ENCODE data around the gene TMEM80. TPM values are rescaled to one million over a fixed set of nuclear protein-coding genes. Genes with fewer than 3 reads are reported as not detected.

Gene TMEM80
- total and polyA plus RNA-seq, 2 of the 4 experiments (the other 2 are of a cell fraction), result 5.6 to 21.7 TPM

DNA sequence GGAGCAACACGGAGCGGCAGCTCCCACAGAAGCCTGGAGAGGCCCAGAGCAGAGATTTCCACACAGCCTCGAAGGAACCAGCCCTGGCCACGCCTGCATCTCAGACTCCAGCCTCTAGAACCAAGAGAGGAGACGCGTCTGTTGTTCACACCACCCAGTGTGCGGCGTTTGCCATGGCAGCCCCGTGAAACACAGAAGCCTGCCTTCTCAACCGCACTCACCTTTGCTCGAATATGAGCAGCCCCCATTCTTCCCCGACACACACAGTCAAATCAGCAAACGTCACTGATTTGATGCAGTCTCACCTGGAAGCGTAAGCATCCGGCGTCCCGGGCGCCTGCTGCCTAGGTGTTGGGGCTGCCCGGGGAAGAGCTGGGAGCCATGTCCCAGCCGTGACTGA is 37.5 kb downstream of the TMEM80 start:
- Histone ChIP-seq H3K4ac (ENCODE audit: low read depth, low read length) (no peak overlapping the region), H3K36me3 (ENCODE audit: control insufficient read depth, insufficient read depth, low read length) (no peaks in the 10 kb centered on the region), H3K4me1 (ENCODE audit: control insufficient read depth, insufficient read depth, low read length) (peaks cover 4% of the 10 kb centered on the region; the same call in 1 of the 2 replicates), H3K4me3 (ENCODE audit: insufficient read depth, low read depth, low read length) (no peak overlapping the region), H3K9me3 (ENCODE audit: control insufficient read depth, insufficient read depth, low read length) (no peaks in the 10 kb centered on the region), H3K9ac (ENCODE audit: low read depth, low read length) (no peak overlapping the region), H3K79me1 (ENCODE audit: low read depth in 1 of 2, low read length in 2 of 2) (no peaks in the 10 kb centered on the region), H3K18ac (ENCODE audit: low read depth, low read length) (no peak overlapping the region), H2AK9ac (replicated peaks; ENCODE audit: low read depth, low read length, poor library complexity) (no peak overlapping the region), H3K9me1 (ENCODE audit: insufficient read depth, low read length) (no peaks in the 10 kb centered on the region), H2BK120ac (ENCODE audit: low read depth, low read length) (no peak overlapping the region), H4K5ac (ENCODE audit: low read depth, low read length) (no peak overlapping the region), H3K56ac (ENCODE audit: extremely low read depth, insufficient read depth, low read length) (no peak overlapping the region), H4K8ac (ENCODE audit: low read depth in 2 of 2, low read length in 2 of 2) (no peak overlapping the region), H2BK15ac (ENCODE audit: low read depth, low read length) (no peak overlapping the region), H2BK5ac (ENCODE audit: low read depth, low read length, poor library complexity, severe bottlenecking) (no peak overlapping the region), H3K14ac (replicated peaks; ENCODE audit: low read depth, low read length) (no peak overlapping the region), H3K23ac (ENCODE audit: low read depth, low read length) (no peak overlapping the region), H4K20me1 (ENCODE audit: insufficient read depth, low read length) (no peaks in the 10 kb centered on the region), H2AFZ (replicated peaks; ENCODE audit: low read length, poor library complexity) (no peak overlapping the region), H4K91ac (ENCODE audit: insufficient read depth, low read depth, low read length) (no peak overlapping the region), H3K4me2 (ENCODE audit: low read depth, low read length) (no peak overlapping the region), H2AK5ac (ENCODE audit: low read depth, low read length) (no peak overlapping the region), H3K27ac (ENCODE audit: insufficient read depth, low read length) (no peak overlapping the region), H2BK20ac (ENCODE audit: low read depth, low read length) (no peak overlapping the region), H3K27me3 (ENCODE audit: control insufficient read depth, insufficient read depth, low read length) (peaks cover 17% of the 10 kb centered on the region; the same call in 1 of the 2 replicates)
- intact Hi-C loops (cut with micrococcal nuclease) (no loop called here), in situ Hi-C loops (cut with MboI; ENCODE audit: low sequenced_read_pairs) (no loop called here), dilution Hi-C loops (cut with HindIII; ENCODE audit: low sequenced_read_pairs, unreplicated experiment) (no loop called here)
- ChIA-PET CTCF (no interaction called here), POLR2A (ENCODE audit: unreplicated experiment) (no interaction called here)
- no peak for TF ChIP-seq SMC3 (IDR thresholded peaks at IDR 0.05; ENCODE audit: low read depth, low read length)
- TF ChIP-seq CEBPB (IDR thresholded peaks at IDR 0.05; ENCODE audit: low read depth, low read length), result no peak
- TF ChIP-seq RFX5 (IDR thresholded peaks at IDR 0.05; ENCODE audit: low read depth, low read length), result no peak
- TF ChIP-seq RAD21 (IDR thresholded peaks at IDR 0.05; ENCODE audit: low read length), result no peak
- TF ChIP-seq, protein P1, sequence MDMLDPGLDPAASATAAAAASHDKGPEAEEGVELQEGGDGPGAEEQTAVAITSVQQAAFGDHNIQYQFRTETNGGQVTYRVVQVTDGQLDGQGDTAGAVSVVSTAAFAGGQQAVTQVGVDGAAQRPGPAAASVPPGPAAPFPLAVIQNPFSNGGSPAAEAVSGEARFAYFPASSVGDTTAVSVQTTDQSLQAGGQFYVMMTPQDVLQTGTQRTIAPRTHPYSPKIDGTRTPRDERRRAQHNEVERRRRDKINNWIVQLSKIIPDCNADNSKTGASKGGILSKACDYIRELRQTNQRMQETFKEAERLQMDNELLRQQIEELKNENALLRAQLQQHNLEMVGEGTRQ (IDR thresholded peaks at IDR 0.05; ENCODE audit: low read depth, low read length), result no peak
- TF ChIP-seq MAZ (IDR thresholded peaks at IDR 0.05; ENCODE audit: borderline replicate concordance, low read depth, low read length), result no peak
- no peak for TF ChIP-seq RCOR1 (IDR thresholded peaks at IDR 0.05; ENCODE audit: insufficient replicate concordance, low read length)
- no peak for TF ChIP-seq NFE2L2 (IDR thresholded peaks at IDR 0.05; ENCODE audit: low read depth, low read length)
- TF ChIP-seq, protein P2, sequence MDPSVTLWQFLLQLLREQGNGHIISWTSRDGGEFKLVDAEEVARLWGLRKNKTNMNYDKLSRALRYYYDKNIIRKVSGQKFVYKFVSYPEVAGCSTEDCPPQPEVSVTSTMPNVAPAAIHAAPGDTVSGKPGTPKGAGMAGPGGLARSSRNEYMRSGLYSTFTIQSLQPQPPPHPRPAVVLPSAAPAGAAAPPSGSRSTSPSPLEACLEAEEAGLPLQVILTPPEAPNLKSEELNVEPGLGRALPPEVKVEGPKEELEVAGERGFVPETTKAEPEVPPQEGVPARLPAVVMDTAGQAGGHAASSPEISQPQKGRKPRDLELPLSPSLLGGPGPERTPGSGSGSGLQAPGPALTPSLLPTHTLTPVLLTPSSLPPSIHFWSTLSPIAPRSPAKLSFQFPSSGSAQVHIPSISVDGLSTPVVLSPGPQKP (IDR thresholded peaks at IDR 0.05; ENCODE audit: borderline replicate concordance, low read depth, low read length), result no peak
- no peak for TF ChIP-seq MAFK (IDR thresholded peaks at IDR 0.05; ENCODE audit: low read depth, low read length)
- TF ChIP-seq FOS (IDR thresholded peaks at IDR 0.05; ENCODE audit: low read depth, low read length), result no peak
- no peak for TF ChIP-seq BHLHE40 (IDR thresholded peaks at IDR 0.05; ENCODE audit: low read depth, low read length)
- TF ChIP-seq MXI1 (IDR thresholded peaks at IDR 0.05; ENCODE audit: borderline replicate concordance, low read depth, low read length), result no peak
- TF ChIP-seq POLR2A (IDR thresholded peaks at IDR 0.05; ENCODE audit: low read depth, low read length), result no peak
- TF ChIP-seq, protein P3, sequence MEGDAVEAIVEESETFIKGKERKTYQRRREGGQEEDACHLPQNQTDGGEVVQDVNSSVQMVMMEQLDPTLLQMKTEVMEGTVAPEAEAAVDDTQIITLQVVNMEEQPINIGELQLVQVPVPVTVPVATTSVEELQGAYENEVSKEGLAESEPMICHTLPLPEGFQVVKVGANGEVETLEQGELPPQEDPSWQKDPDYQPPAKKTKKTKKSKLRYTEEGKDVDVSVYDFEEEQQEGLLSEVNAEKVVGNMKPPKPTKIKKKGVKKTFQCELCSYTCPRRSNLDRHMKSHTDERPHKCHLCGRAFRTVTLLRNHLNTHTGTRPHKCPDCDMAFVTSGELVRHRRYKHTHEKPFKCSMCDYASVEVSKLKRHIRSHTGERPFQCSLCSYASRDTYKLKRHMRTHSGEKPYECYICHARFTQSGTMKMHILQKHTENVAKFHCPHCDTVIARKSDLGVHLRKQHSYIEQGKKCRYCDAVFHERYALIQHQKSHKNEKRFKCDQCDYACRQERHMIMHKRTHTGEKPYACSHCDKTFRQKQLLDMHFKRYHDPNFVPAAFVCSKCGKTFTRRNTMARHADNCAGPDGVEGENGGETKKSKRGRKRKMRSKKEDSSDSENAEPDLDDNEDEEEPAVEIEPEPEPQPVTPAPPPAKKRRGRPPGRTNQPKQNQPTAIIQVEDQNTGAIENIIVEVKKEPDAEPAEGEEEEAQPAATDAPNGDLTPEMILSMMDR (conservative IDR thresholded peaks at IDR 0.05; ENCODE audit: low read depth, low read length), result no peak
- TF ChIP-seq CHD1 (IDR thresholded peaks at IDR 0.05; ENCODE audit: low read depth, low read length), result no peak
- WGBS, 2 experiments (ENCODE audit: extremely low coverage in 2 of 2, insufficient read length in 1 of 2), result 73% methylated on average over 16 of the region's 20 CpGs; no CpG with 5 or more reads in 1 of the 2 experiments
- ATAC-seq (ENCODE audit: low read depth), result no peak
- no TSS peak for BruUV-seq (replicated peaks)
- no peak for DNase-seq
